Left lung (tissue), 10 donors: ENCODE measurements around the gene OR8D2. TPM values are rescaled to one million over a fixed set of nuclear protein-coding genes. Genes with fewer than 3 reads are reported as not detected.

Experiments used
- ATAC-seq: fragments of 200-7000 bp; cut with Tn5 transposase; one replicate; pipeline ENCODE4 v1.9.1; 2020; ENCODE audit warnings: moderate library complexity
- DNase-seq, 4 donors: peaks; one replicate each; pipeline ENCODE4 v3.0.0-alpha.2; 2013 to 2020
- H3K27ac ChIP-seq, 2 donors: fragments of 200-600 bp; sonication (generic) in 1 of 2; one replicate each; pipeline versions ENCODE4 v1.5.0 to v1.8.0; 2020 to 2021
- H3K27me3 ChIP-seq, 2 donors: fragments of 200-600 bp; sonication (generic) in 1 of 2; one replicate each; pipeline versions ENCODE4 v1.5.0 to v1.8.0; 2020 to 2021
- H3K36me3 ChIP-seq, 2 donors: fragments of 200-600 bp; sonication (generic) in 1 of 2; one replicate each; pipeline versions ENCODE4 v1.5.0 to v1.8.0; 2020 to 2021
- H3K4me1 ChIP-seq, 2 donors: fragments of 200-600 bp; one replicate each; pipeline ENCODE4 v1.8.0; 2021
- H3K4me3 ChIP-seq, 2 donors: fragments of 200-600 bp; sonication (generic) in 1 of 2; one replicate each; pipeline versions ENCODE4 v1.5.0 to v1.8.0; 2020 to 2021; ENCODE audit warnings: mild to moderate bottlenecking in 1 of 2
- H3K9me3 ChIP-seq, 2 donors: fragments of 200-600 bp; sonication (generic) in 1 of 2; one replicate each; pipeline versions ENCODE4 v1.5.0 to v1.8.0; 2020 to 2021
- CTCF ChIP-seq, 2 donors: fragments of 200-600 bp; sonication (generic) in 1 of 2; IDR thresholded peaks; one replicate each; pipeline versions ENCODE4 v1.5.0 to v1.8.0; 2021; ENCODE audit warnings: antibody characterized with exemption in 2 of 2
- intact Hi-C, 2 donors: fragments of 100-400 bp; cut with DNase I; formaldehyde crosslinking; loops; one replicate each; pipeline versions ENCODE4 v1.11.2 to v1.14.2; 2022
- polyA plus RNA-seq, 6 donors: library from polyadenylated mRNA; unstranded; fragments of 120-200 nt; gene quantifications; one replicate each; pipeline ENCODE4 v1.2.1, GENCODE V29; 2013; ENCODE audit not compliant: insufficient read length in 6 of 6
- total RNA-seq, 2 donors: library from RNA; stranded (reverse); fragmentation: NEBNext Ultra II Directional; extraction: Animal tissue kit (Norgen Biotek cat#: 25700); gene quantifications; one replicate each; pipeline ENCODE4 v1.2.1, GENCODE V29; 2021
- donor health status: DM: no; HTN: yes; CAD: no.
- donor health status: DM: no; HTN: no; CAD: no.

Gene OR8D2
- total and polyA plus RNA-seq, 8 donors = not detected

- H3K9me3 ChIP-seq = no peaks in the 10 kb centered on the region
- intact Hi-C loops = no loop called here
- H3K4me1 ChIP-seq = no peaks in the 10 kb centered on the region
- no peak for ATAC-seq
- no peak for DNase-seq
- no peaks in the 10 kb centered on the region for H3K36me3 ChIP-seq
- H3K4me3 ChIP-seq = no peak overlapping the region
- no peaks in the 10 kb centered on the region for H3K27me3 ChIP-seq
- no peak for TF ChIP-seq CTCF (IDR thresholded peaks at IDR 0.05)
- H3K27ac ChIP-seq = no peak overlapping the region
Observed at GRCh38 chr11:124310721-124311120, 9.3 kb downstream of the OR8D2 start.

- no peak overlapping the region for H3K4me3 ChIP-seq
- ATAC-seq = no peak
- intact Hi-C loops = no loop called here
- H3K27ac ChIP-seq = no peak overlapping the region
- H3K4me1 ChIP-seq = no peaks in the 10 kb centered on the region
- H3K9me3 ChIP-seq = no peaks in the 10 kb centered on the region
- no peaks in the 10 kb centered on the region for H3K27me3 ChIP-seq
- H3K36me3 ChIP-seq = no peaks in the 10 kb centered on the region
- no peak for DNase-seq
- no peak for TF ChIP-seq CTCF (IDR thresholded peaks at IDR 0.05)
Observed at GRCh38 chr11:124307093-124307492, 12.9 kb downstream of the OR8D2 start.

- Histone ChIP-seq H3K27me3 (no peaks in the 10 kb centered on the region), H3K4me1 (no peaks in the 10 kb centered on the region), H3K27ac (no peak overlapping the region), H3K9me3 (no peaks in the 10 kb centered on the region), H3K36me3 (no peaks in the 10 kb centered on the region), H3K4me3 (no peak overlapping the region)
- intact Hi-C loops = no loop called here
- no peak for DNase-seq
- no peak for TF ChIP-seq CTCF (IDR thresholded peaks at IDR 0.05)
- no peak for ATAC-seq
Observed at GRCh38 chr11:124302347-124303125, 17.5 kb downstream of the OR8D2 start.

- intact Hi-C loops = no loop called here
- Histone ChIP-seq H3K4me1 (no peaks in the 10 kb centered on the region), H3K27ac (no peak overlapping the region), H3K36me3 (no peaks in the 10 kb centered on the region), H3K4me3 (no peak overlapping the region), H3K9me3 (no peaks in the 10 kb centered on the region), H3K27me3 (no peaks in the 10 kb centered on the region)
- ATAC-seq (peak; percentile 57), DNase-seq (peak in 1 of 4 donors; percentile 9)
- no peak for TF ChIP-seq CTCF (IDR thresholded peaks at IDR 0.05)
Observed at GRCh38 chr11:124301548-124301947, 18.4 kb downstream of the OR8D2 start.

GRCh38 chr11:124297921-124298320, 22.1 kb downstream of the OR8D2 start:
- intact Hi-C loops = no loop called here
- H3K4me3 ChIP-seq = no peak overlapping the region
- no peaks in the 10 kb centered on the region for H3K36me3 ChIP-seq
- H3K27me3 ChIP-seq = no peaks in the 10 kb centered on the region
- TF ChIP-seq CTCF (IDR thresholded peaks at IDR 0.05) = no peak
- H3K4me1 ChIP-seq = no peaks in the 10 kb centered on the region
- H3K9me3 ChIP-seq = no peaks in the 10 kb centered on the region
- ATAC-seq (no peak), DNase-seq (no peak)
- H3K27ac ChIP-seq = no peak overlapping the region
